Bone marrow (tissue), 2 donors: ENCODE results near the gene SLC25A47.
A peak's percentile ranks its signal among the peaks of the same experiment; 100 is the strongest.

Experiments
- DNase-seq, 2 donors: peaks; one replicate each; lab custom pipeline; 2025; lab: John Stamatoyannopoulos, UW

SLC25A47 gene

GRCh38 chr14:100346306-100347091 lies 23.4 kb downstream of the SLC25A47 start:
- no peak for DNase-seq

- no peak for DNase-seq
These were observed 25.2 kb downstream of the SLC25A47 start for GRCh38 chr14:100348253-100348729.

DNA sequence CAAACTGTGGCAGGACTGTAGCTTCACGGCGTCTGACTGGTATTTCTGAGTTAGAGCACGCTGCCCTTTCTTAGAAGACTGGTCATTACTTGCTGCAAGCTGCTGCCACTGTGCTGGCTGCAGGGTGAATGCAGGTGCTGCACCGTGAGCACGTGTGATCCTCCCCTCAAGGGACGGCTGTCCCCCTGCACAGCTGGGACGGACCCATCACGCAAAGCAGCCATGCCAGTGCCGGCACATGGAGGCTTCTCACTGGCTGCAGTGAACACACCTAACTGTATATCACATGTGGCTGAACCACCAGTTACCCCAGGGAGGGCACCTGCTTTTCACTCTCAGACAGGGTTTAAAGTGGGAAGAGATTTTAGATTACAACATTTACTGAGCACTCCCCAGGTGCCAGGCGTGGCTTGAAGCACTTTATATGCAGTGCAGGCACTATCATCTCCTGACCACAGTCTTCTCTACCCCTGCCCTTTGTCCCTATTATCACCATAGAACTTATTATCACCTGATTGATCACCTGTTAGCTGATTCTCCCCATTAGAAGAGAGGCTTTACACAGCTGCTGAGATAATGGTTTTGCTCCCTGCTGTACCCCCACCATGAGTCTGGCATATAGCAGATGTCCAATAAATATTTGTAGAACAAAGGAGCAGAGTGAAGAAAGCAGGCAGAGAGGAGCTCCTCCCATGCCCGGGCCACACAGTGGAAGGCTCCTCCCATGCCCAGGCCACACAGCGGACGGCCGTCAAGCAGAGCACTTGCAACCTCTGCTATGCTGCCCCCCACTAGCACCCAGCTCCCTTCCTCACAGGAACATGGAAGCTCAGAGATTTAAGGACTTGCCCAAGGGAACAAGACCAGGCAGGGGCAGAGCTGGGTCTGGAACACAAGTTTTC lies 25.9 kb downstream of the SLC25A47 start:
- no peak for DNase-seq

GRCh38 chr14:100350276-100350926 lies 27.3 kb downstream of the SLC25A47 start:
- DNase-seq = no peak

- DNase-seq = no peak
These were observed 27.8 kb downstream of the SLC25A47 start for GRCh38 chr14:100350986-100351385.

GRCh38 chr14:100358396-100358795 lies 35.3 kb downstream of the SLC25A47 start:
- no peak for DNase-seq

- no peak for DNase-seq
These were observed 36.0 kb downstream of the SLC25A47 start for GRCh38 chr14:100359111-100359510.

DNA sequence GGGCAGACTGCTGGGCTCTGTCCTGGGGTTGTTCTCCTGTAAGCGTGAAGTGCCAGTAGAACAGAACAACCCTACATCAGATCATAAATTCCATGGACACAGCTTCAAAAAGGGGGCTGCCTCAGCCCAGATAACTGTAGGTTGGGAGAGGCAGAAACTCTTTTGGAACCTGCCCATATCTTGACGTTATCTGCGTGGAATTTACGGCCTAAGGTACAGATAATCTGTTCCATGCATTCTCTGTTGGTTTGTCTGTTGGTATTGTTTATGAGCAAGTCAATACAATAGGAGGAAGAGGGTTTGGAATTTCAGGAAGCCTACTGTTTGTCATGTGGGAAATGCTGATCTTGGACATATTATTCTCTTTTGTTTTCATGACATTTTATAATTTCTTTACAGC lies 36.7 kb downstream of the SLC25A47 start:
- no peak for DNase-seq

GRCh38 chr14:100361626-100362025 lies 38.5 kb downstream of the SLC25A47 start:
- DNase-seq = no peak

DNA sequence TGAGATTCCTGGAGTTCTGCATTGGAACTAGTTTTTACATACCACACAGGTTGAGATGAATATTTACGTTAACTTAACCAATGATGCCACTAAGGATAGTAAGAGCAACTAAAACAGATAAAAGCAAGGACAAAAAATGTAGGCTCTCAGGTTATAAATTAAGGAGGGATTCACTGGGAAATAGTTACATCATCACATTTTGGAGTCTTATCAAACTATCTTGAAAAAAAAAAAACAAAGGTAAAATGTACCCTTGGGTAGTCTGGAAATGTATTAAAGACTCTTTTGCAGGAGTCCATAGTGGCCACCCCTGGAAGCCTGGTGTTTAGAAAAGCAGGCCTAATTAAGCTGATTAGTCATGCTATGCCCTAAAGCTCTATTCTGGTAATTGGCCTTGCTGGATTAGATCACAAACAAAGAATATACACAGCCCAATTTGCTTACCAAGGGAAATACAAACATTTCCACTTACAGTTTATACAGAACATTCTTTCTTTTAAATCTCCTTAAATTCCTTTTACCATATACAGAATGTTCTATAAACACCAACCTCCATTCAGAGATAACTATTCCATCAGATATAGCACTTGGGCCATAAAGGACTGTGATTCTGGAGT lies 39.3 kb downstream of the SLC25A47 start:
- DNase-seq = no peak

DNA sequence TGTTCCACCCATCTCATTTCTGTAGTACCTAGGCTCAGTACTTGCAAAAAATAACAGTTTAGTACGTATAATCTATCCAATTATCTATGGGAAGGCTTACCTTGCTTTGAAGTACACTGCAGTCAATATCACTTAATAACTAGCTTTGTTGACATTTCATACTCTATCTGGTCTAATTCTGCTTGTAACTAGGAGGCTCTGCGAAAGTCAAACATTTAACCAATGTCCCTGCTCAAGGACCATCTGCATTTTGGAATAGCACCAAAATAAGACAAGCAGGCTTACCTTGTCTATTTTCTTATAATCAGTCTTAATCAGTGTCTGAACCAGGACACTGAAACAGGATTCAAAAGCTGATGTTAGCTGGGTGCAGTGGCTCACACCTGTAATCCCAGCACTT lies 39.9 kb downstream of the SLC25A47 start:
- DNase-seq = no peak

DNA sequence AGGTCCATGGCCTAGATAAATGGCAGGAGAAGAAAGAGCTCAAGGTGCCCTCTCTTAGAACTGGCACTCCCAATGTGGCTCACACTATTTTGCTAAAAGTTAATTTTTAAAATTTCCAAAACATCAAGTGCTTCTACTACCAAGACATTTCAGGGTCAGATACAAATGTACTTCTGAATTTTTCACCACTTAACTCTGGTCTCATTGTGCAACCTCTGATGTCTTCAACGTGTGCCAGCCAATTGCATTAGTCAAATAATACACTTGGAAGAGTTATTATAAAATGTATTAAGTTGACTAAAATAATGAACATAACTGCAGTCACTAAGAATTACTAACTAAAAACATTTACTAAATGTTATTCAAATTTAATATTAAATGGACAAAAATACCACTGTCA lies 41.3 kb downstream of the SLC25A47 start:
- DNase-seq = no peak

- no peak for DNase-seq
These were observed 42.6 kb downstream of the SLC25A47 start for GRCh38 chr14:100365741-100366140.

DNA sequence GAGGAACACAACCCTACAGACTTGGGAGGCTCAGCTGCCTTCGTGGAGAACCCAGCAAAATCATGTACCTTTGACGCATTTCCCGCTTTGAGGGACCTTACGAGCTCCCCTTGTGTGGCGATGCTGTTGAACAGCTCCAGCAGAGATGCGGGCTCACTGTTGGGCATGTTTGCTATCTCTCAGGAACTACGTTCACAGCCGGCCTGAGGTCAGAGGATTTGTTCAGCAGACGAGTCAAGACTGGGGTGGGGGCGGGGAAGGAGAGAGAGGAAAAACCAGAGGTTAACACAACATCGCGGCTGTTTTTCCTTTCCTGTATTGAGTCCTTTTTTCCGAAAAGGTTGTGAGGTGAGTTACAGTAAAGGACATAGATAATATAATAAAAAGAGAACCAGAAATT lies 45.9 kb downstream of the SLC25A47 start:
- no peak for DNase-seq

GRCh38 chr14:100370003-100370402 lies 46.9 kb downstream of the SLC25A47 start:
- no peak for DNase-seq

- DNase-seq = no peak
These were observed 48.6 kb downstream of the SLC25A47 start for GRCh38 chr14:100371773-100372172.

- no peak for DNase-seq
These were observed 49.4 kb downstream of the SLC25A47 start for GRCh38 chr14:100372357-100373048.

DNA sequence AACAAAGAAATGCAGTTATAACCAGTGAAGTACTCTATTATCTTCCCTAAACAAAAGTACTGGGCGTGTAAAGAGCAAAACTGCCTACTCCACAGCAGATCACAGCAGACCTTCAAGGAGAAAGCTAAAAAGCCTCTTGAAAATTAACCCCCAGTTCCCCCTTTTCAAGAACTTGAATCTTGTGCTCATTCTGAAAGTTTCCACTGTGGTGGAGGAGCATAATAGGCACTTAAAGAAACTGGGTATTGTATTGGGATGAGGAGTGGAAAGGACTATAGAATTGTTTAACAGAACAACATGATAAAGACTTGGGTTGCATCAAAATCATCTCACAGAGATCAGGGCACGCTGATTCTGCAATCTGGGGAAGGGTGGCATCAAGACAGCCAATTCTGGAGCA lies 51.1 kb downstream of the SLC25A47 start:
- DNase-seq = no peak

DNA sequence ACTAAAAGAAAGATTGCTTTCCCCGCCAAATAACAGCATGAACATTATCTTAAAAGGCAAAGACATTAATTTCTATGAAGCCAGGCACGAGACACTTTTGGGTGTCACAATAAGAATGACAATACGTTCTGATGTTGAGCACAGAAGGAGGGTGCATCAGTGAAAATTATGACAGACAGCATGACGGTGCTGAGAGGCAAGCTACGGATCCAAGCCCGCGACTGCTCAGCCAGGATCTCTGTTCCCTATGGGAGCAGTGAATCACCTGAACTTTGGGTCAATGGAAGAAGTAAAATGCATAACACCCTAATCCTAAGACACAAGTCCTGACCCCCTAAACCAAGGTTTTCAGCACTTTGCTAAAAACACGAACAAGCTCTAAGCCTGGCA lies 51.7 kb downstream of the SLC25A47 start:
- no peak for DNase-seq

DNA sequence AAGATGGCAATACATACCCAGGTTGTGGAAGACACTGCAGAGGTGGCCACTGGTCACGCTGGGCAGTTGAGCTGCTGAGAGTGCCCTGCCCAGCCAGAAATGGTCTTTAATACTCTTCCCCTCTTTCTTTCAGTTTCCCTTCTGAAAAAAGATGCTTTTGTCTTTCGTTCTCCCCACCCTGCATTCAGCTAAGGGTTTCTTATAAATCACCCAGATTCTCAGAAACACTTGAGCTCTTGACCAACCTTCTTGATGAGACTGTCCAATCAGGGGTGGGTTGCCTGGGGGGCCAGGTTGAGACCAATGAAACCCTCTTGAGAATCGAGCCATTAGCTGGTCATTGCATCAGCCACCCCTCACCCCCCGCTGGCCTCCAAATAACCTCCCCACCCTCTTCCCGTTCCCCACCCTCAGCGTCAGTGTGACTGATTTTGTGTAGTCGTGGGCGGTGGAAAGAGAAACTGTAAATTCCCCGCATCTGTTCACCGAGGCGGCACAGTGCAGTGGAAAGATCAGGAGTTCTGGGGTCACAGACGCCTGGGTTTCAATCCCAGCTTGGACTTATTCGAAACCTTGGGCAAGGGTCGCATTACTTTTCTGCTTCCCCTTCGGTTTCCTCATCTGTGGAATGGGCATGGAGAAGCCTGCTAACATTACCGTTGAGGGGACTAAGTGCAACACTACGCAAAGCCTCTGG lies 52.3 kb downstream of the SLC25A47 start:
- peak; percentile 13 to 54 for DNase-seq
